ENCODE data around the gene KDELR3. TPM values are rescaled to one million over a fixed set of nuclear protein-coding genes. Genes with fewer than 3 reads are reported as not detected.
A peak's percentile ranks its signal among the peaks of the same experiment; 100 is the strongest.

KDELR3 gene
- polyA plus RNA-seq, 3 donors from 2014 or later = 0.56 TPM; not detected in 2

GRCh38 chr22:38455530-38456271 lies 12.2 kb upstream of the KDELR3 start:
- H3K36me3 Mint-ChIP-seq = no peaks in the 10 kb centered on the region
- no peaks in the 10 kb centered on the region for H3K9me3 Mint-ChIP-seq
- H3K27me3 Mint-ChIP-seq (ENCODE audit: low read depth in 3 of 3) = peaks cover 32 to 48% (median 36%) of the 10 kb centered on the region in 3 donors

GRCh38 chr22:38456272-38456835 lies 11.5 kb upstream of the KDELR3 start:
- H3K4me3 Mint-ChIP-seq = peak overlapping the region; percentile 43 to 76 (median 72)
- no peak overlapping the region for H3K27ac Mint-ChIP-seq
- peaks cover 0 to 12% of the 10 kb centered on the region in 2 donors for H3K4me1 Mint-ChIP-seq
- H3K27me3 Mint-ChIP-seq (ENCODE audit: low read depth in 3 of 3) = peaks cover 26 to 47% (median 35%) of the 10 kb centered on the region in 3 donors
- no peak for DNase-seq
- no peaks in the 10 kb centered on the region for H3K9me3 Mint-ChIP-seq
- no peaks in the 10 kb centered on the region for H3K36me3 Mint-ChIP-seq

More at GRCh38 chr22:38455530-38456271, 12.2 kb upstream of the KDELR3 start:
- peak overlapping the region in 4 of 5 donors; percentile 23 to 44 (median 44) for H3K4me3 Mint-ChIP-seq
- peaks cover 0 to 12% of the 10 kb centered on the region in 2 donors for H3K4me1 Mint-ChIP-seq
- no peak overlapping the region for H3K27ac Mint-ChIP-seq
- no peak for DNase-seq

- Mint-ChIP-seq H3K4me3 (peak overlapping the region; percentile 43 to 76 (median 72)), H3K4me1 (peaks cover 0 to 16% of the 10 kb centered on the region in 2 donors), H3K36me3 (no peaks in the 10 kb centered on the region), H3K9me3 (no peaks in the 10 kb centered on the region), H3K27me3 (ENCODE audit: low read depth in 3 of 3) (peaks cover 26 to 46% (median 32%) of the 10 kb centered on the region in 3 donors), H3K27ac (no peak overlapping the region)
- DNase-seq = no peak
Observed at GRCh38 chr22:38456841-38457699, 10.8 kb upstream of the KDELR3 start.

DNA sequence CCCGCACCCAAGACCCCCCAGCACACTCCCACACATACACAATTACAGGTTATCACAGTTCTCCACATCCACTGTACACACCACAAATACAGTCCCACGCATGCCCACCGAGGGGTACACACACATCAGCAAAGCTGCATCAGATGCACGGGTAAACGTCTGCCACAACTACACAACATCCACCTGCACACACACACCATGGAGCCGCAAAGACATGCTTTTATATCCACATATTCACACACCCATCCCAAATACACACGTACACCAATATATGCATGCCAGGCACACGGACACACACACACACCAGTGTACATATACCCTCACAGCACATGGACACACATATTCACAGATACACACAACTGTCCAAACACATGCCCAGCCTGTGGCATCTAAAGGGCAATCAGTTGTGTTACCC lies 7.5 kb upstream of the KDELR3 start:
- Mint-ChIP-seq H3K36me3 (no peaks in the 10 kb centered on the region), H3K9me3 (no peaks in the 10 kb centered on the region), H3K27me3 (ENCODE audit: low read depth in 3 of 3) (peaks cover 19 to 39% (median 27%) of the 10 kb centered on the region in 3 donors), H3K4me1 (peaks cover 0 to 13% of the 10 kb centered on the region in 2 donors), H3K4me3 (peak overlapping the region in 1 of 5 donors; percentile 21), H3K27ac (no peak overlapping the region)
- DNase-seq = no peak

DNA sequence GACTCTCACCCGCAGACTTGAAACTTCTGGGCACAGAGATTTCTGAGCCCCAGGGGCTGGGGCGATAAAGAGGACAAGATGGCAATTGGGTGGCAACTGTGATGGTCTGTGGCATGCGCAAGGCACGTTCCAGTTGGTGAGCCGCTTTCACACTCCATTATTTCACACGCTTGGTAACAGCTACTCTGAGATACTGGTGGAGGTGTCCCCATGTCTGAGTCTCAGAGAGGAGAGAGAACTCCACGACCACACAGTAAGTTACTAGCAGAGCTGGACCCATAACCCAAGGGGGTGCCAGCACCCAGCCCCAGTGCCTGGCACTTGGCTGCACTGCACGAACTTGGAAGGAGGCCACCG lies 6.9 kb upstream of the KDELR3 start:
- Mint-ChIP-seq H3K36me3 (no peaks in the 10 kb centered on the region), H3K9me3 (no peaks in the 10 kb centered on the region), H3K4me3 (no peak overlapping the region), H3K27ac (no peak overlapping the region), H3K27me3 (ENCODE audit: low read depth in 3 of 3) (peaks cover 19 to 39% (median 26%) of the 10 kb centered on the region in 3 donors), H3K4me1 (peaks cover 0 to 13% of the 10 kb centered on the region in 2 donors)
- DNase-seq = no peak

DNA sequence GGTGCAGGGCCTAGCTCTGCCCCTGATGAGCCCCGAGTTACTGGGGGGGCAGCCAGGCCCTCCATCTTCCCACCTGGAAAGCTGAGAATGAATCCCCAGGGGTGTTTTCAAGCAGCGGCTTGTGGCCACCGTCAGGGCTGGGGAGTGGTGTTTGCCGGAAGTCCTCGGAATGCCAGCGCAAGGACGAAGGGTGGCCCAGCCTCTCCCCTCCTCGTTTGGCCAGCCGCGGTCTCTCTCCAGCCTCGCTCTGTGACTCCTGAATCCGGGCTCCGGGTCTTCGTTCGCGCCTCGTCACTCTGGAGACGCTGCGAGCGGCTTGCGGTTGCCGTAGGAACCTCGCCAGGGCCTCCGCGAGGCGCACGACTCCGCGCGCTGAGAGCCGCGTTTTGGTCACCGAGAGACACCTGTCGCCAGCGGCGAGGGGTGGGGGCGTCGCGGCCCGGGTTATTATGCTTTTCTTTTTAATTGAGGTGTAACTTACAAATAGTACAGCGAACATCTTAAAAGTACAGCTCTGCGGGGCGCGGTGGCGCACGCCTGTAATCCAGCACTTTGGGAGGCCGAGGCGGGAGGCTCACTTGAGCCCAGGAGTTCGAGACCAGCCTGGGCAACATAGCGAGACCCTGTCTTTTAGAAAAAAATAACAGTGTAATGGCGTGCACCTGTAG lies 6.3 kb upstream of the KDELR3 start:
- Mint-ChIP-seq H3K27ac (no peak overlapping the region), H3K27me3 (ENCODE audit: low read depth in 3 of 3) (peaks cover 15 to 36% (median 25%) of the 10 kb centered on the region in 3 donors), H3K4me1 (peaks cover 0 to 9% of the 10 kb centered on the region in 2 donors), H3K9me3 (no peaks in the 10 kb centered on the region), H3K4me3 (peak overlapping the region in 4 of 5 donors; percentile 15 to 61 (median 24)), H3K36me3 (no peaks in the 10 kb centered on the region)
- DNase-seq = peak; percentile 40 to 48 (median 43)

- Mint-ChIP-seq H3K4me3 (no peak overlapping the region), H3K36me3 (no peaks in the 10 kb centered on the region)
- no peak for DNase-seq
Observed at GRCh38 chr22:38462960-38463784, 4.7 kb upstream of the KDELR3 start.

GRCh38 chr22:38464992-38465672 lies 2.8 kb upstream of the KDELR3 start:
- Mint-ChIP-seq H3K4me3 (no peak overlapping the region), H3K27ac (no peak overlapping the region), H3K9me3 (no peaks in the 10 kb centered on the region), H3K4me1 (peaks cover 0 to 14% of the 10 kb centered on the region in 2 donors), H3K27me3 (ENCODE audit: low read depth in 3 of 3) (peaks cover 8 to 21% (median 20%) of the 10 kb centered on the region in 3 donors), H3K36me3 (no peaks in the 10 kb centered on the region)
- no peak for DNase-seq

More at GRCh38 chr22:38462960-38463784, 4.7 kb upstream of the KDELR3 start:
- Mint-ChIP-seq H3K27me3 (ENCODE audit: low read depth in 3 of 3) (peaks cover 12 to 27% (median 22%) of the 10 kb centered on the region in 3 donors), H3K4me1 (peaks cover 0 to 14% of the 10 kb centered on the region in 2 donors), H3K27ac (no peak overlapping the region), H3K9me3 (no peaks in the 10 kb centered on the region)

DNA sequence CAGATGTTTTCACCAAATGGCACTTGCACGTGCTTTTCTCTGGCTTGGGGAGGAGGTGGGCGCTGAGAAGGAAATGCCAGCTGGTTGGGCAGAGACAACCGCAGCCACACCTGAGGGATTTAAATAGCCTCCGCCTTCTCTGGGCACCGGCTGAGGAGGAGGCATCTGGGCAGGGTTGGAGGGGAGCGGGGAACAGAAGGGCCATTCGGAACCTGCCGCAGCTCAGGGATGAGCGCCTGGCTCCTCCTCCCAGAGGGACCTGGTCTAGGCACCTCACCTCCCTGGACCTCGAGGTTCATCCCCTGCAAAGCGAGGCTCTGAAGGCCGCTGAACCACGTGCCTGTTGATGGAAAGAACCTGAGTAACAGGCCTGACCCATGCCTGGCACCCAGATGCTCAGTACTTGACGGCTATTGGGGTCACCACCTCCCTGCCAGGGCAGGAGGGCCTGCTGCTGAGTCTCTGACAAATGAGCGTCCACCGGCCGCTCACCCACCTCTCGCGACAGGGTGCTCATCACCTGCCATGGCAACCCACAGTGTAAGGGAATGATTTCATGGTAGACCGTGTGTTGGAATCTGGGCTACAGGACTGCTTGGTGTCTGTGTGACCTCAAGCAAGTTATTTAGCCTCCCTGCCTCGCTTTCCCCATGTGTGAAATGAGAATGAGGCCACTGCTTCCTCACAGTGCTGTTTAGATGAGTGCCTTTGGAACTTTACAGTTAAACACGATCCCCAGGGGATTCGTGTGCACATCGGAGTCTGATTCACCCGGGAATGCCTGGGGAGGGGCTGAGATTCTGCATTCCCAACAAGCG lies 2.0 kb upstream of the KDELR3 start:
- Mint-ChIP-seq H3K4me1 (peaks cover 0 to 14% of the 10 kb centered on the region in 2 donors), H3K36me3 (no peaks in the 10 kb centered on the region), H3K27ac (no peak overlapping the region), H3K9me3 (no peaks in the 10 kb centered on the region), H3K27me3 (ENCODE audit: low read depth in 3 of 3) (peaks cover 5 to 20% (median 18%) of the 10 kb centered on the region in 3 donors), H3K4me3 (peak overlapping the region in 2 of 5 donors; percentile 9 to 21)
- DNase-seq = no peak

DNA sequence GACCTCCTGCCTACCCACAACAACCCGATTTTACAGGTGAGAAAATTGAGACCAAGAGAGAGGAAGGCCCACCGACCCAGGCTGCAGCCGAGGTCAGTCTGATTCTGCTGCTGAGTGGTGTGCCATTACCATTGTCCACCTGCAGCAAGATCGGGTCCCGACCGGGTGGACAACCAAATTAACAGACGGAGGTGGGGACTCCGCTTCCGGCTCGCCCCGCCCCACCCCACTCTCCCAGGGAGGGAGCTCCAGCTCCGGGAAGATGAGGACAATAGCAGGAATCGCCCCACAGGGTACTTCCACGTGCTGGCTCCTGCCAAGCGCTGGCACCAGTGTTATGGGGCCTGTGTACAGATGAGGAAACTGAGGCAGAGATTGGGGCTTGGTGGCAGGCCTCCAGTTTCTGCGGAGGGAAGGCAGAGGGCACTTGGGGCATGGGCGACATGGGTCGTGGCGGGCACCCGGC lies 425 bp upstream of the KDELR3 start:
- peak overlapping the region in 1 of 6 donors; percentile 27 for H3K27ac Mint-ChIP-seq
- H3K27me3 Mint-ChIP-seq (ENCODE audit: low read depth in 3 of 3) = peaks cover 5 to 20% (median 16%) of the 10 kb centered on the region in 3 donors
- no peaks in the 10 kb centered on the region for H3K9me3 Mint-ChIP-seq
- H3K4me1 Mint-ChIP-seq = peaks cover 0 to 9% of the 10 kb centered on the region in 2 donors
- no peaks in the 10 kb centered on the region for H3K36me3 Mint-ChIP-seq
- no peak for DNase-seq
- peak overlapping the region; percentile 66 to 70 (median 67) for H3K4me3 Mint-ChIP-seq

GRCh38 chr22:38468443-38469305 lies 778 bp downstream of the KDELR3 start:
- no peaks in the 10 kb centered on the region for H3K36me3 Mint-ChIP-seq
- H3K27ac Mint-ChIP-seq = no peak overlapping the region
- H3K27me3 Mint-ChIP-seq (ENCODE audit: low read depth in 3 of 3) = peaks cover 0 to 17% (median 17%) of the 10 kb centered on the region in 3 donors
- H3K4me3 Mint-ChIP-seq = peak overlapping the region; percentile 57 to 78 (median 70)
- H3K9me3 Mint-ChIP-seq = no peaks in the 10 kb centered on the region
- DNase-seq = no peak
- H3K4me1 Mint-ChIP-seq = peaks cover 0 to 9% of the 10 kb centered on the region in 2 donors
